HEK293T (cell line): ENCODE measurements around the gene FHIT.

ENCODE experiments used
- ARNT ChIP-seq: fragments of 450-650 bp; IDR thresholded peaks from 2 replicates; pipeline ENCODE4 v1.6.1; 2017; ENCODE audit warnings: mild to moderate bottlenecking
- BHLHE40 ChIP-seq: fragments of 450-650 bp; IDR thresholded peaks from 2 replicates; pipeline ENCODE4 v1.6.1; 2016; ENCODE audit warnings: mild to moderate bottlenecking, moderate library complexity, borderline replicate concordance
- CTBP1 ChIP-seq: fragments of 450-650 bp; IDR thresholded peaks from 2 replicates; pipeline ENCODE4 v1.6.1; 2016; ENCODE audit warnings: borderline replicate concordance
- ELF4 ChIP-seq: fragments of 450-650 bp; IDR thresholded peaks from 2 replicates; pipeline ENCODE4 v1.6.1; 2017; ENCODE audit warnings: antibody characterized with exemption
- FOXM1 ChIP-seq: fragments of 450-650 bp; IDR thresholded peaks from 2 replicates; pipeline ENCODE4 v1.6.1; 2017; ENCODE audit warnings: mild to moderate bottlenecking, borderline replicate concordance
- HDGF ChIP-seq: fragments of 450-650 bp; IDR thresholded peaks from 2 replicates; pipeline ENCODE4 v1.6.1; 2017; ENCODE audit warnings: antibody characterized with exemption, borderline replicate concordance
- L3MBTL2 ChIP-seq: fragments of 450-650 bp; conservative IDR thresholded peaks from 2 replicates; pipeline ENCODE4 v1.6.1; 2016; ENCODE audit warnings: mild to moderate bottlenecking
- LEF1 ChIP-seq: fragments of 450-650 bp; IDR thresholded peaks from 2 replicates; pipeline ENCODE4 v1.6.1; 2017; ENCODE audit warnings: mild to moderate bottlenecking, borderline replicate concordance
- NFRKB ChIP-seq: fragments of 450-650 bp; IDR thresholded peaks from 2 replicates; pipeline ENCODE4 v1.6.1; 2016; ENCODE audit warnings: mild to moderate bottlenecking, moderate library complexity
- SP1 ChIP-seq: fragments of 450-650 bp; IDR thresholded peaks from 2 replicates; pipeline ENCODE4 v1.6.1; 2017
- SUZ12 ChIP-seq: fragments of 450-650 bp; IDR thresholded peaks from 2 replicates; pipeline ENCODE4 v1.6.1; 2016; ENCODE audit warnings: mild to moderate bottlenecking
- TARDBP ChIP-seq: fragments of 450-650 bp; IDR thresholded peaks from 2 replicates; pipeline ENCODE4 v1.6.1; 2016

- TF ChIP-seq LEF1 (no peak), TARDBP (no peak), HDGF (no peak), FOXM1 (no peak), NFRKB (no peak), ARNT (no peak), BHLHE40 (no peak), SP1 (no peak), SUZ12 (no peak), ELF4 (no peak), CTBP1 (no peak), L3MBTL2 (no peak)
These were observed 837.7 kb downstream of the FHIT start for GRCh38 chr3:60413551-60413950.
